Mesothelial cell of epicardium (in vitro differentiated cells): Measurements from ENCODE around the gene ELMO2. TPM values are rescaled to one million over a fixed set of nuclear protein-coding genes. Genes with fewer than 3 reads are reported as not detected.

Source experiments
- DNase-seq, 2 experiments: peaks; one replicate each; pipeline ENCODE4 v3.0.0; 2021; ENCODE audit warnings: low spot score in 2 of 2; ENCODE audit not compliant: unreplicated experiment in 2 of 2
- H3K27ac Mint-ChIP-seq: 2 replicates; pipeline ENCODE4 v1.8.0; 2021; ENCODE audit warnings: mixed read lengths
- H3K27me3 Mint-ChIP-seq: 2 replicates; pipeline ENCODE4 v1.8.0; 2021; ENCODE audit warnings: low read depth, mixed read lengths
- H3K36me3 Mint-ChIP-seq: 2 replicates; pipeline ENCODE4 v1.8.0; 2021; ENCODE audit warnings: mixed read lengths
- H3K4me1 Mint-ChIP-seq: 2 replicates; pipeline ENCODE4 v1.8.0; 2021; ENCODE audit warnings: mixed read lengths
- H3K4me3 Mint-ChIP-seq: 2 replicates; pipeline ENCODE4 v1.8.0; 2021; ENCODE audit warnings: mild to moderate bottlenecking, moderate library complexity, mixed read lengths
- H3K9me3 Mint-ChIP-seq: 2 replicates; pipeline ENCODE4 v1.8.0; 2021; ENCODE audit warnings: mixed read lengths
- CTCF ChIP-seq: fragments of 200-600 bp; sonication (generic); IDR thresholded peaks from one replicate; pipeline ENCODE4 v1.5.0; 2021; ENCODE audit warnings: antibody characterized with exemption; ENCODE audit not compliant: unreplicated experiment
- total RNA-seq: library from RNA; stranded (reverse); gene quantifications from 3 replicates; pipeline ENCODE4 v1.2.1, GENCODE V29; 2021

The ELMO2 gene
- total RNA-seq, 1 donor from 2014 or later: 53.2 TPM

DNA sequence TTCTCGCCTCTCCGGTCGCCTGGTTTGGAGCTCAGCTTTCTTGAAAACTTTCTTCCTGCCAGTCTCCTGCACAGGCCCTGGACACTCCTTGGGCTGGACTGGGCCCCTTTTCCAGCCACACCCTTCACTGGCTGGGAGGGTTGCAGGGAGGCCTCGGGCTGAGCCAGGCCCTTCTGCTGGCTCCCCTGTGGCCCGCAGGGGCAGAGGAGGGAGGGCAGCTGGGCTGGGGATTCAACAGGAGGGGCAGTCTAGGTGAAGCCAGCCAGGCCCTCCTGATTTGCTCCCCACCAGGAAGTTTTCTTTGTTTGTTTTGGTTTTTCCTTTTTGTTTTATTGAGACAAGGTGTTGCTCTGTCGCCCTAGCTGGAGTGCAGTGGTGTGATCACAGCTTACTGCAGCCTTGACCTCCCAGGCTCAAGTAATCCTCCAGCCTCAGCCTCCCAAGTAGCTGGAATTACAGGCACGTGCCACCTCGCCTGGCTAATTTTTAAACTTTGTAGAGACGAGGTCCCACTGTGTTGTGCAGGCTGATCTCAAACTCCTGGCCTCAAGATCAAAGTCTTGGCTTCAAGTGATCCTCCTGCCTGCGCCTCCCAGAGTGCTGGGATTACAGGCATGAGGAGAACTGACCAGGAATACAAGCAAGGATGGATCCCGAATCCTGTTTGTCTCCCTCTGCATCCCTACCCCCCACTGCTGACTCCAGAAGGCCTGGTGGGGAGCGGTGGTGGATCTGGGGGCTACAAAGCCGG is 74.6 kb downstream of the ELMO2 start:
- no peak overlapping the region for H3K4me3 Mint-ChIP-seq
- DNase-seq: no peak
- no peaks in the 10 kb centered on the region for H3K36me3 Mint-ChIP-seq
- H3K27ac Mint-ChIP-seq: no peak overlapping the region
- peaks cover 6% of the 10 kb centered on the region for H3K4me1 Mint-ChIP-seq
- H3K9me3 Mint-ChIP-seq: no peaks in the 10 kb centered on the region
- peaks cover 28% of the 10 kb centered on the region for H3K27me3 Mint-ChIP-seq
- no peak for TF ChIP-seq CTCF

DNA sequence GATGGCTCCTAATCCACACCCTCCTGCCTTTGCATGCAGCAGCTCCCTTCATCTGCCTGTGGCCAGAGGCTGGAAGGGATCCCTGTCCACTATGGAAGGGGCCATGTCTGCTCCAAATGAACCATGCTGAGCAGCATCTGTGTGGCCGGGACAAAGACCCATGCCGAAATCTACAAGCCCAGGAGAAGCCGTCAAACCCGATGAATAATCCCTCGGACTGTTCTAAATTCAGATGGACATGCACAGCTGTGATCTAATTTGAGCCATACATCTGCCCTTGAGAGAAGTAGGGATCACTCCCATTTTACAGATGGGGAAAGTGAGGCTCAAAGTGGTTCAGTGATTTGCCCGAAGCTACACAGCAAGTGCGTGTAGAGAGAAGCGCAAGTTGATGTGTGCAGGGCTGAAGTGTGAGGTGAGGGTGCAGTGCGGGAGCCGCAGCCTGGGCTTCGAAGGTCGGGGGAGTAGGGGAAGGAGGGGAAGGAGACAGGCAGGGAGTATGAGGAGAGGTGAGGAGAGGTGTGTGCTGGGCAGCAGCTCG is 75.5 kb downstream of the ELMO2 start:
- Mint-ChIP-seq H3K9me3 (no peaks in the 10 kb centered on the region), H3K4me3 (no peak overlapping the region), H3K4me1 (peaks cover 6% of the 10 kb centered on the region), H3K36me3 (no peaks in the 10 kb centered on the region), H3K27me3 (peaks cover 31% of the 10 kb centered on the region), H3K27ac (no peak overlapping the region)
- no peak for TF ChIP-seq CTCF
- DNase-seq: no peak

- no peaks in the 10 kb centered on the region for H3K9me3 Mint-ChIP-seq
- DNase-seq: no peak
- peaks cover 30% of the 10 kb centered on the region for H3K27me3 Mint-ChIP-seq
- H3K4me1 Mint-ChIP-seq: peaks cover 6% of the 10 kb centered on the region
- no peak for TF ChIP-seq CTCF
- no peak overlapping the region for H3K27ac Mint-ChIP-seq
- no peaks in the 10 kb centered on the region for H3K36me3 Mint-ChIP-seq
- no peak overlapping the region for H3K4me3 Mint-ChIP-seq
Observed at GRCh38 chr20:46330072-46330763, 76.2 kb downstream of the ELMO2 start.

DNA sequence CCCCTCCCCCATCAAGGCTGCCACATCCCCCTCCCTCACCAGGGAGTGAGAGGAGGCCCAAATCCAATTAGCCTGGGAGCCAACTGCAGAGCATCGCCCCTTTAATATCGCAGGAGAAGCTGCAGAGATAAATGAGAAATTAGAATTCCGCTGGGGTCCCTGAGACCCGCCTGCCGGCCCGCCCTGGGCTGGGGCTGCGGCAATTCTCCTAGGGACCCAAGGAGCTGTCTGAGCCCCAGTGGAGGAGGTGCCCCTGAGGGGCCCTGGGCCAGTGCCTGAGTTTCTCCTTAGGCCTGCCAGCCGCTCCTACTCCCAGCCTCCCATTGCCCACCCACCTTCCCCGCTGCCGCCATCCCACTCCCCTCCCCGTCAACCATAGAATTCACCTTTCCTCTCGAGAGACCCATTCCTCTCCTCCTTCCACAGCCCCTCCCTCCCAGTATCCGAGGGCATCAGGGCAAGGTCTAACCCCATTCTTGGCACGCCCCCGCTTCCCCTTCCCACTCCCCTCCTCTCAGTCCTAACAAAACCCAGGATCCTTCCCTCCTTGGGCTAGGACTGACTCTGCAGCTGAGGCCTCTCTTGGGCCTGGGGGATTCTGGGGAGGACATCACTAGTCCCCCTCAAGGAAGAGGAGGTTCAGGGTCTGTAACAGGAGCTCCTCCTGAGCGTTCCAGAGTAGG is 78.1 kb downstream of the ELMO2 start:
- peaks cover 34% of the 10 kb centered on the region for H3K27me3 Mint-ChIP-seq
- H3K27ac Mint-ChIP-seq: no peak overlapping the region
- no peak overlapping the region for H3K4me3 Mint-ChIP-seq

DNA sequence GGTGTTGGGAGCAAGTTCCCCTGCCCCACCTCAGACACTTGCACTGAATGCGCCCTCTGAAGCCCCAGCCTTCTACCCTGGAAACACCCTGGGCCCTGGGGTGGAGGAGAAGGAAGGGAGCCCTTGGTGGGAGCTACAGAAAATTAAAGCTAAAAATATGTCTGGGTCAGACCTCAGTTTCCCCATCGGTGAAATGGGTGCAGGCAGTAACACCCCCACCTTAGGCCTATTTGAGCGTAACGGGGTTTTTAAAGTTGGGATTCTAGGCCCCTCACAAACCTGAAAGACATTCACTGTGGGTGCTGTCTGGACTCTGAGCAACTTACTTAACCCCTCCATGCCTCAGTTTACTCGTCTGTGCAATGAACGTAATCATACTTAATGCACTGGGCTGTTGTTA is 78.9 kb downstream of the ELMO2 start:
- Mint-ChIP-seq H3K36me3 (no peaks in the 10 kb centered on the region), H3K27ac (no peak overlapping the region), H3K9me3 (no peaks in the 10 kb centered on the region), H3K4me1 (peaks cover 6% of the 10 kb centered on the region), H3K4me3 (no peak overlapping the region), H3K27me3 (peaks cover 42% of the 10 kb centered on the region)
- DNase-seq: no peak
- TF ChIP-seq CTCF: no peak

More for the DNA sequence above, 78.1 kb downstream of the ELMO2 start:
- Mint-ChIP-seq H3K36me3 (no peaks in the 10 kb centered on the region), H3K9me3 (no peaks in the 10 kb centered on the region), H3K4me1 (peaks cover 6% of the 10 kb centered on the region)
- DNase-seq: no peak
- TF ChIP-seq CTCF: no peak
